HepG2 (cell line): Measurements from ENCODE around the gene NFKBIZ. TPM values are rescaled to one million over a fixed set of nuclear protein-coding genes. Genes with fewer than 3 reads are reported as not detected.

Source experiments
- BORCS8-MEF2B ChIP-seq: sonication (generic); formaldehyde crosslinking; IDR thresholded peaks from 2 replicates; pipeline ENCODE4 v1.8.0; 2022; ENCODE audit warnings: mild to moderate bottlenecking, missing genetic modification reagents
- GZF1 ChIP-seq: sonication (generic); formaldehyde crosslinking; IDR thresholded peaks from 2 replicates; pipeline ENCODE4 v1.5.1; 2020; ENCODE audit warnings: mild to moderate bottlenecking, missing genetic modification reagents
- MYNN ChIP-seq: sonication (generic); formaldehyde crosslinking; IDR thresholded peaks from 2 replicates; pipeline ENCODE4 v1.4.0; 2020; ENCODE audit warnings: mild to moderate bottlenecking, low read depth, missing genetic modification reagents
- SCMH1 ChIP-seq: sonication (generic); formaldehyde crosslinking; IDR thresholded peaks from 2 replicates; pipeline ENCODE4 v1.9.0; 2021; ENCODE audit warnings: missing genetic modification reagents, mild to moderate bottlenecking, borderline replicate concordance
- ZBTB42 ChIP-seq: sonication (generic); formaldehyde crosslinking; IDR thresholded peaks from 2 replicates; pipeline ENCODE4 v1.5.0; 2020; ENCODE audit warnings: mild to moderate bottlenecking, missing genetic modification reagents
- ZNF121 ChIP-seq: sonication (generic); formaldehyde crosslinking; IDR thresholded peaks from 2 replicates; pipeline ENCODE4 v1.5.0; 2020; ENCODE audit warnings: mild to moderate bottlenecking, missing genetic modification reagents
- ZNF143 ChIP-seq: sonication (generic); formaldehyde crosslinking; IDR thresholded peaks from 2 replicates; pipeline ENCODE4 v1.4.0; 2020; ENCODE audit warnings: missing genetic modification reagents
- ZNF383 ChIP-seq: sonication (generic); formaldehyde crosslinking; IDR thresholded peaks from 2 replicates; pipeline ENCODE4 v1.4.0; 2020; ENCODE audit warnings: missing genetic modification reagents, mild to moderate bottlenecking, borderline replicate concordance
- ZNF570 ChIP-seq: sonication (generic); formaldehyde crosslinking; IDR thresholded peaks from 2 replicates; pipeline ENCODE4 v1.4.0; 2020; ENCODE audit warnings: mild to moderate bottlenecking, missing genetic modification reagents, borderline replicate concordance
- polyA plus RNA-seq, 8 experiments: library from polyadenylated mRNA; depleted of rRNA in 3 of 8; stranded (reverse) in 7 of 8; unstranded in 1 of 8; fragments of >200 nt; fragmentation: Illumina TruSeq in 4 of 8; extraction: Trizol in 4 of 8; gene quantifications; 2 replicates each; pipeline versions ENCODE4 v1.2.1 to v1.2.3, GENCODE V29; 2011 to 2016; ENCODE audit warnings: low read depth in 4 of 8, missing spikeins in 1 of 8, mixed read lengths in 1 of 8; ENCODE audit not compliant: insufficient read depth in 1 of 8
- total RNA-seq, 5 experiments: library from RNA; depleted of rRNA; stranded (reverse); fragments of >200 nt; fragmentation: Illumina TruSeq; extraction: Trizol; gene quantifications; 2 replicates each; pipeline ENCODE4 v1.2.3, GENCODE V29; 2016; ENCODE audit warnings: low read depth in 1 of 5
- TF ChIP-seq, protein P1 (sequence below): IDR thresholded peaks from 2 replicates; pipeline ENCODE4 v1.6.1; 2012; ENCODE audit warnings: low read length, improper control_type of control experiment
- TF ChIP-seq, protein P2 (sequence below): sonication (generic); formaldehyde crosslinking; IDR thresholded peaks from 2 replicates; pipeline ENCODE4; 2020; ENCODE audit warnings: missing genetic modification reagents, mild to moderate bottlenecking, borderline replicate concordance
- TF ChIP-seq, protein P3 (sequence below), 2 experiments: fragments of 450-650 bp in 1 of 2; sonication (generic) in 1 of 2; formaldehyde crosslinking in 1 of 2; IDR thresholded peaks; 2 replicates each; pipeline versions ENCODE4 v1.6.1 to v1.8.0; 2016 to 2022; ENCODE audit warnings: antibody characterized with exemption in 1 of 2, mild to moderate bottlenecking in 1 of 2, missing genetic modification reagents in 1 of 2

Gene NFKBIZ
- total and polyA plus RNA-seq, 2 of the 13 experiments (the other 11 are each of a cell fraction or from before 2014, with no cell fraction given), result 25.9 to 60.6 TPM

DNA sequence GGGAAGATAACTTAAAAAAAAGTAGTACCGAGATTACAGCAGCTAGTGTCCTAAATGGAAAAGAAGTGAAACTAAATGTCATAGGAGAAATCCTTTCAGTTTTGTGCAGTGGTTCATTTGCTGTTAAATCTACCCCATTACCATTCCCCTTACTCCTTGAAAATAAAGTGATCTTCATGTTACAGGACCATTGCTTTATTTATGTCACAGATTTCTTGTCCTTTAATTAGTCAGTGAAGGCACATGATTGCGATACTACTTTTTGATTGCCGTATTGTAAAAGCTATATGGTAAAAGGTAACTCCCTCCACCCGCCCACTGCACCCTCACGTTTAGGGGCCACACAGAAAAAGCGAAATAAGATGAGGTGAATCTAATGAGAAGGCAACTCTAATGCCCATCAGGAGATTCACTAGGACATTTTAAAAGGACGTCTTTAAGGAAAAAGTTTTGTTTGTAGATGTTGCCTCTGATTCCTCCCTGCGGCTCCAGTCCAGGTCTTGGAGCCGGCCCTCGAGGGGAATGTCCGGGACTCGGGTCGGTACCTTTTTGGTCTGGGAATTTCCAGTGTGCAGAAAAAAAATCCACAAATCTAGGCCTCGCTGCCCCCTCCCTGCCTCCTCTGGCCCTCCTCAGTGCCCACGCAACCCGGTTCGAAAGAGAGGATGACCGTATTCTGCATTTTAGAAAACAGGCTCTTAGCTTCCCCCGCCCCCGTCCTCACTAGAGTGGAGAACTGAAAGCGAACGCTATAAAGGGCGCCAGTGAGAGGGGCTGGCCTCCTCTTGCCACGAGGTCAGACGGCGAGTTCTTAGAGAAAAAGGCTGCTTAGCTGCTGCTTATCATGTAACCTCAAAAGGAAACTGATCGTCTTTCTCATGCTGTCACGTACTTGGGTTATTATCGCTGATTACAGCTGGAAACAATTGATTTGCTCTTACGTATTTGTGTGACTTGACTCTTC lies 21.8 kb upstream of the NFKBIZ start (continued):
- TF ChIP-seq, protein P1, sequence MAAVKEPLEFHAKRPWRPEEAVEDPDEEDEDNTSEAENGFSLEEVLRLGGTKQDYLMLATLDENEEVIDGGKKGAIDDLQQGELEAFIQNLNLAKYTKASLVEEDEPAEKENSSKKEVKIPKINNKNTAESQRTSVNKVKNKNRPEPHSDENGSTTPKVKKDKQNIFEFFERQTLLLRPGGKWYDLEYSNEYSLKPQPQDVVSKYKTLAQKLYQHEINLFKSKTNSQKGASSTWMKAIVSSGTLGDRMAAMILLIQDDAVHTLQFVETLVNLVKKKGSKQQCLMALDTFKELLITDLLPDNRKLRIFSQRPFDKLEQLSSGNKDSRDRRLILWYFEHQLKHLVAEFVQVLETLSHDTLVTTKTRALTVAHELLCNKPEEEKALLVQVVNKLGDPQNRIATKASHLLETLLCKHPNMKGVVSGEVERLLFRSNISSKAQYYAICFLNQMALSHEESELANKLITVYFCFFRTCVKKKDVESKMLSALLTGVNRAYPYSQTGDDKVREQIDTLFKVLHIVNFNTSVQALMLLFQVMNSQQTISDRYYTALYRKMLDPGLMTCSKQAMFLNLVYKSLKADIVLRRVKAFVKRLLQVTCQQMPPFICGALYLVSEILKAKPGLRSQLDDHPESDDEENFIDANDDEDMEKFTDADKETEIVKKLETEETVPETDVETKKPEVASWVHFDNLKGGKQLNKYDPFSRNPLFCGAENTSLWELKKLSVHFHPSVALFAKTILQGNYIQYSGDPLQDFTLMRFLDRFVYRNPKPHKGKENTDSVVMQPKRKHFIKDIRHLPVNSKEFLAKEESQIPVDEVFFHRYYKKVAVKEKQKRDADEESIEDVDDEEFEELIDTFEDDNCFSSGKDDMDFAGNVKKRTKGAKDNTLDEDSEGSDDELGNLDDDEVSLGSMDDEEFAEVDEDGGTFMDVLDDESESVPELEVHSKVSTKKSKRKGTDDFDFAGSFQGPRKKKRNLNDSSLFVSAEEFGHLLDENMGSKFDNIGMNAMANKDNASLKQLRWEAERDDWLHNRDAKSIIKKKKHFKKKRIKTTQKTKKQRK, result no peak
- TF ChIP-seq GZF1 (CRISPR knock-in tag), result 0 out of 2 replicates have a peak, but pooled peaks have one; percentile 56
- no peak for TF ChIP-seq SCMH1
- no peak for TF ChIP-seq ZNF570
- no peak for TF ChIP-seq ZNF383 (CRISPR knock-in tag)
- peak; percentile 73; the same call in 1 of the 2 replicates for TF ChIP-seq BORCS8-MEF2B
- TF ChIP-seq ZNF121 (CRISPR knock-in tag), result no peak
- no peak for TF ChIP-seq ZBTB42 (CRISPR knock-in tag)
- no peak for TF ChIP-seq ZNF143
- no peak for TF ChIP-seq MYNN (CRISPR knock-in tag)
- TF ChIP-seq, protein P2, sequence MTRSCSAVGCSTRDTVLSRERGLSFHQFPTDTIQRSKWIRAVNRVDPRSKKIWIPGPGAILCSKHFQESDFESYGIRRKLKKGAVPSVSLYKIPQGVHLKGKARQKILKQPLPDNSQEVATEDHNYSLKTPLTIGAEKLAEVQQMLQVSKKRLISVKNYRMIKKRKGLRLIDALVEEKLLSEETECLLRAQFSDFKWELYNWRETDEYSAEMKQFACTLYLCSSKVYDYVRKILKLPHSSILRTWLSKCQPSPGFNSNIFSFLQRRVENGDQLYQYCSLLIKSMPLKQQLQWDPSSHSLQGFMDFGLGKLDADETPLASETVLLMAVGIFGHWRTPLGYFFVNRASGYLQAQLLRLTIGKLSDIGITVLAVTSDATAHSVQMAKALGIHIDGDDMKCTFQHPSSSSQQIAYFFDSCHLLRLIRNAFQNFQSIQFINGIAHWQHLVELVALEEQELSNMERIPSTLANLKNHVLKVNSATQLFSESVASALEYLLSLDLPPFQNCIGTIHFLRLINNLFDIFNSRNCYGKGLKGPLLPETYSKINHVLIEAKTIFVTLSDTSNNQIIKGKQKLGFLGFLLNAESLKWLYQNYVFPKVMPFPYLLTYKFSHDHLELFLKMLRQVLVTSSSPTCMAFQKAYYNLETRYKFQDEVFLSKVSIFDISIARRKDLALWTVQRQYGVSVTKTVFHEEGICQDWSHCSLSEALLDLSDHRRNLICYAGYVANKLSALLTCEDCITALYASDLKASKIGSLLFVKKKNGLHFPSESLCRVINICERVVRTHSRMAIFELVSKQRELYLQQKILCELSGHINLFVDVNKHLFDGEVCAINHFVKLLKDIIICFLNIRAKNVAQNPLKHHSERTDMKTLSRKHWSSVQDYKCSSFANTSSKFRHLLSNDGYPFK (CRISPR knock-in tag), result peak; percentile 24; the same call in 1 of the 2 replicates
- TF ChIP-seq, protein P3, sequence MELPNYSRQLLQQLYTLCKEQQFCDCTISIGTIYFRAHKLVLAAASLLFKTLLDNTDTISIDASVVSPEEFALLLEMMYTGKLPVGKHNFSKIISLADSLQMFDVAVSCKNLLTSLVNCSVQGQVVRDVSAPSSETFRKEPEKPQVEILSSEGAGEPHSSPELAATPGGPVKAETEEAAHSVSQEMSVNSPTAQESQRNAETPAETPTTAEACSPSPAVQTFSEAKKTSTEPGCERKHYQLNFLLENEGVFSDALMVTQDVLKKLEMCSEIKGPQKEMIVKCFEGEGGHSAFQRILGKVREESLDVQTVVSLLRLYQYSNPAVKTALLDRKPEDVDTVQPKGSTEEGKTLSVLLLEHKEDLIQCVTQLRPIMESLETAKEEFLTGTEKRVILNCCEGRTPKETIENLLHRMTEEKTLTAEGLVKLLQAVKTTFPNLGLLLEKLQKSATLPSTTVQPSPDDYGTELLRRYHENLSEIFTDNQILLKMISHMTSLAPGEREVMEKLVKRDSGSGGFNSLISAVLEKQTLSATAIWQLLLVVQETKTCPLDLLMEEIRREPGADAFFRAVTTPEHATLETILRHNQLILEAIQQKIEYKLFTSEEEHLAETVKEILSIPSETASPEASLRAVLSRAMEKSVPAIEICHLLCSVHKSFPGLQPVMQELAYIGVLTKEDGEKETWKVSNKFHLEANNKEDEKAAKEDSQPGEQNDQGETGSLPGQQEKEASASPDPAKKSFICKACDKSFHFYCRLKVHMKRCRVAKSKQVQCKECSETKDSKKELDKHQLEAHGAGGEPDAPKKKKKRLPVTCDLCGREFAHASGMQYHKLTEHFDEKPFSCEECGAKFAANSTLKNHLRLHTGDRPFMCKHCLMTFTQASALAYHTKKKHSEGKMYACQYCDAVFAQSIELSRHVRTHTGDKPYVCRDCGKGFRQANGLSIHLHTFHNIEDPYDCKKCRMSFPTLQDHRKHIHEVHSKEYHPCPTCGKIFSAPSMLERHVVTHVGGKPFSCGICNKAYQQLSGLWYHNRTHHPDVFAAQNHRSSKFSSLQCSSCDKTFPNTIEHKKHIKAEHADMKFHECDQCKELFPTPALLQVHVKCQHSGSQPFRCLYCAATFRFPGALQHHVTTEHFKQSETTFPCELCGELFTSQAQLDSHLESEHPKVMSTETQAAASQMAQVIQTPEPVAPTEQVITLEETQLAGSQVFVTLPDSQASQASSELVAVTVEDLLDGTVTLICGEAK (IDR thresholded peaks at IDR 0.05), result no peak
- TF ChIP-seq, protein P3 (CRISPR knock-in tag; IDR thresholded peaks at IDR 0.05), result no peak
